Epithelial cell of umbilical artery (primary cell): ENCODE results near the gene PADI3. TPM values are rescaled to one million over a fixed set of nuclear protein-coding genes. Genes with fewer than 3 reads are reported as not detected.

ENCODE experiments used
- total RNA-seq: library from RNA; depleted of rRNA; stranded (reverse); fragments of >200 nt; gene quantifications from 2 replicates; pipeline ENCODE4 v1.2.3, GENCODE V29; 2014

Gene PADI3
- not detected in 2 replicates for total RNA-seq

GRCh38 chr1:17248781-17249180 is at the start of gene PADI3:
Gene PADI3 (plus strand): TSS chr1:17249098. CDS start chr1:17249138, 40 bp downstream.

GRCh38 chr1:17204546-17205440 is 44.1 kb upstream of the PADI3 start, which contains the start of gene PADI1:
Gene PADI1 (plus strand): TSS chr1:17205128. CDS start chr1:17205218, 90 bp downstream.

GRCh38 chr1:17307946-17308345 is 59.0 kb downstream of the PADI3 start, which contains the start of gene PADI4:
Gene PADI4 (plus strand): TSS chr1:17308197. CDS start chr1:17308223, 26 bp downstream.

Other genes with a start within 250 kb of the PADI3 start
- gene ATP13A2, start 237.2 kb upstream of the PADI3 start, total RNA-seq: 46.2 and 58.5 TPM in 2 replicates
- 209 and 235 TPM in 2 replicates for gene SDHB, start 195.1 kb upstream of the PADI3 start, total RNA-seq
- gene PADI2, start 129.6 kb upstream of the PADI3 start, total RNA-seq: not detected in 2 replicates
- gene PADI1, start 44.0 kb upstream of the PADI3 start, total RNA-seq: not detected in 2 replicates
- gene PADI4, start 59.1 kb downstream of the PADI3 start, total RNA-seq: not detected in 2 replicates
- not detected in 2 replicates for gene PADI6, start 123.1 kb downstream of the PADI3 start, total RNA-seq
- 94.2 and 172 TPM in 2 replicates for gene RCC2, start 190.6 kb downstream of the PADI3 start, total RNA-seq